GM21381 (cell line): ENCODE results near the gene AGAP1.

ENCODE experiments used
- ATAC-seq: cut with Tn5 transposase; IDR thresholded peaks from one replicate; pipeline ENCODE4 v1.9.1; 2021; ENCODE audit warnings: mild to moderate bottlenecking, moderate library complexity; ENCODE audit not compliant: unreplicated experiment

The AGAP1 gene

DNA sequence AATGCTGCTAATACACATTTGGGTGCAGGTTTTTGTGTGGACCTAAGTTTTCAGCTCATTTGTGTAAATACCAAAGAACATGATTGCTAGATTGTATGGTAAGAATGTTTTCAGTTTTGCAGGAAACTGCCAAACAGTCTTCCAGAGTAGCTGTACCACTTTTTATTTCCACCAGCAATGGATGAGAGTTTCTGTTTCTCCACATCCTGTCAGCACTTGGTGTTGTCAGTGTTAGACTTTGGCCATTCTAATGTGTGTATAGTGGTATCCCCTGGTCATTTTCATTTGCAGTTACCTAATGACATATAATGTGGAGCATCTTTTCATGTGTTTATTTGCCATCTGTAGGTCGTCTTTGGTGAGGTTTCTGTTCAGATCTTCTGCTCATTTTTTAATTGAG is 337.9 kb downstream of the AGAP1 start:
- no peak for ATAC-seq

GRCh38 chr2:235832941-235833340 is 339.1 kb downstream of the AGAP1 start:
- no peak for ATAC-seq

DNA sequence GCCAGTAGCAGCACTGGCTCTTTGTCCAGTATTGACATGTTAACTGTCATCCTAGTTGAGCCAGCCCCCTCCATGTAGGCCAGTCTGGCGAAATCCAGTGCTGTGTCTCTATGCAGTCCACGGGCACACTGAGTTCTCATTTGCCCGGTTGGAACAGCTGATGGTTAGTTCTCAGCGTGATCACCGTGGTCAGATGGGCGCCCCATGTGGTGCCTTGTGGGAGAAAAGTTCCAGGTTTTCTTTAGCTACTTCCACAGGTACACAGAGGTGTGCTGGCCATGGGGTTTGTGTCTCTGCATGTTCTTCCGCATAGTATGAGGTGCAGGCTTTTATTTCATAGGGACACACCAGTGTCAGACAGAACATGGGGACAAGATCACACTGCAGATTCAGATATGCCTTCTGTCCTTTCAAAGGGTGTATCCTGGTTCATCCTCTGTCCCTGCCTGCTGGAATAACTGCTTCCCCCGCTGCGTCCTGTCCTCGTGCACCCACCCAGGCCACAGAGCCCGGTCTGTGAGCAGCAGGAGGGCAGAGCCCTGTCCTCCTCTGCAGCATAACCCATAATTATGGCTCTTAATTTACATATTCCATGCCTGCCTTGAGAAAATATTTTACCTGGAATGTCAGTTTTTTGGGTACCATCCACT is 340.3 kb downstream of the AGAP1 start:
- ATAC-seq = no peak

- no peak for ATAC-seq
These were observed 340.9 kb downstream of the AGAP1 start for GRCh38 chr2:235834781-235835180.

DNA sequence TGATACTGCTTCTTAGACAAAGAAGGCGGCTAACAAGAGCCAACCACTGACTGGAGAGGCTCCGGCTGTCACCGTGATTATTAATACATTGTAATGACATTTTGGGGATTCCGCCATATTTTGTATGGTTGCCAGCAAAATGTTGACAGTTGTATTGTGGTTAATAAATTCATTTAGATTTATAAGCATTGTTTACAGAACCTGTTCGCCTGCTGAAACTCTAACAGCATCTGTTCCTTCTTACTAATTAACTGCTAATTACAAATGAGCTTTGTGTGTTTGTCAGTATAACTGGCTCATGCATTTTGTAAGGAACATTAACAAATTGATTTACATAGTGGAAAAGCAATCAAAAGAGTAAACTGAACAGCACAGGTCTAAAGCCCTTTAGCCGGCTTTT is 342.0 kb downstream of the AGAP1 start:
- ATAC-seq = no peak

- no peak for ATAC-seq
These were observed 342.7 kb downstream of the AGAP1 start for GRCh38 chr2:235836491-235836911.

- no peak for ATAC-seq
These were observed 345.4 kb downstream of the AGAP1 start for GRCh38 chr2:235839226-235839625.

- no peak for ATAC-seq
These were observed 346.1 kb downstream of the AGAP1 start for GRCh38 chr2:235839974-235840373.

- ATAC-seq = no peak
These were observed 348.0 kb downstream of the AGAP1 start for GRCh38 chr2:235841863-235842262.

GRCh38 chr2:235842941-235843340 is 349.1 kb downstream of the AGAP1 start:
- ATAC-seq = no peak

DNA sequence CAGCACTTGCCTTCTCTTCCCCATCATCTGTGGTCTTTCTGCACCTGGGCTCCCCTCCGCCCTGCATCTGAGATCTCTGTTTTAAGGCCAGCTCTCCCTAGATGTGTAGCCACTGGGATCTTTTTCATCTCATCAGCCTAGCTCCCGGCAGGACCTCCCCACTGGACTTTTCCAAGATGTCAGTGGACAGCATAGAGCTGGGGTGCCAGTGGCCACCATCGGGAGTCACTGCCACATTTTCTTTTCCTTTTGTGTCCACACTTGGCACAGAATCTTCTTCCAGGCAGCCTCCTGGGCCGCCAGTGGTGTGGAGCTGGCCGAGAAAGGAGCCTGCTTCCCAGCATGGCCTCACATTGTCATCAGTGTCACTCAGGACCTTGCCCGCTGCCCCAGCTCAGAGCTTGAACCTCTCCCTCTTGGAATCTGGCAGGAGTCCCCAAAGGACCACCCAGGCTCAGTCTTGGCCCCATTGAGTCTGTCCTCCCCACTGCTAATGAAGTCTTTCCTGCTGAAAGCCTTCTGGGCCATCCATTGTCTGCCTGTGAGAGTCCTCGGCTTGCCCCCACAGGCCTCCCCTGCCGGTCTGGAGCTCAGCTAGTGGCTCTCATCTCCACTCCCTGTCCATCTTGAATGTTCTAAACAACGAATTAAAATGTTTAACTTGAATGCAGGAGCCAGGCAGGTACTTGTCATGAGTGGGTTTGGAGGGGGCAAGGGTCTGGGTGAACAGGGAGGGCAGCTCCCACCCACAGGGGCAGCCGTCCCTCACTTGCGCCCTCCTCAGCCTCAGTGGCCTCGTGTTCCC is 349.9 kb downstream of the AGAP1 start:
- ATAC-seq = no peak

- no peak for ATAC-seq
These were observed 350.7 kb downstream of the AGAP1 start for GRCh38 chr2:235844561-235844960.

DNA sequence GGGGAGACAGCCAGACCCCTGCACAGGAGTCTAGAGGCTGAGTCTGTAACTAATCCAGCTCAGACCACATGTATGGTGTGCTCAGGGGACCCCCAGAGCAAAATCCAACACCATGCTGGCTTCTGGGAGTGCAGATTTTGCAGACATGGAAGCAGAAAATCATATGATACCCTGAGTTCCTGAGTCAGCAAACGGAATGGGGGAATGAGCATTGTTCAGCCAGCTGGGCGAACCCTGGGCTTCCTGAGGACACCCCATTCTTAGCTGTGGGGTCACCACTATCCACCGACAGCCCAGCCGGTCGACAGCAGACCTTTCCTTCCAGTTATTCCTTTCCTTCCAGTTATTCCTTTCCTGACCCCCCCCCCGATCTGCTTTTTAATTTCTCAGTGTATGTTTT is 351.4 kb downstream of the AGAP1 start:
- ATAC-seq = no peak

DNA sequence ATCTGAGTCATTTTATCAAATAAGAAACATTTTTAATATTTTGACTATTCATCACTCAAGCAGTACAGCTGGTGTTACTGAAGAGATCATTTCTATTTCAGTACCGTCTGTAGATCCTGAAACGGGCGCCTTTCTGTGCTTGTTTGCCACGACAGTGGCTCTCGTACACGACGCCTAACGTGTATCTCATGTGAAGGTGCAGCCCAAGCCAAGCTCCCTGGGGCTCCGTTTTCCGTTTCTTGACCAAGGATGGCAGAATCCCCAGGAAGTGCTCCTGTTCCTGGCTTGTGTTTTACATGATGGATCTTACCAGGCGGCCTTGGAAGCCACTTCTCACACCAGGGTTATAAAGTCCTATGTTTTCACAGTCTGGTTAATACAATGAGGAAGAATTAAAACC is 353.7 kb downstream of the AGAP1 start:
- ATAC-seq = no peak

GRCh38 chr2:235848055-235848454 is 354.2 kb downstream of the AGAP1 start:
- no peak for ATAC-seq

GRCh38 chr2:235848946-235849345 is 355.1 kb downstream of the AGAP1 start:
- ATAC-seq = no peak

DNA sequence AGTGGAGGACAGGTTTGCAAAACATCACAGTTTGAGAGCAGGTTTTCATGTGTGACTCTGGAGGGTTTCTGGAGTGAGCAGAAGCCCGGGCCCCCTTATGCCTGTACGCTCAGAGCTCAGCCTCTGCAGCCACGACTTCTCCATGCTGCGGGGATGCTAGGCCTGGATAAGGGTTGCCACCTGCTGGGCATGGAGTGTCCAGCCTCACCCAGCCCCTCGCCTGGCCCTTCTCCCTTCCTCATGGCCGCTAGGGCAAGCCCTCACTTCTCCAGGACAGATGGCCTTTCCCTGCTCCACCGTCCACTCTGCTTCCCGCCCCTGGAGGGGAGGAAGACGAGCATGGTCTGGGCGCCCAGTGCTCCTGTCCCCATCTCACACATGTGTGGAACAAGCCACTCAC is 355.6 kb downstream of the AGAP1 start:
- ATAC-seq = no peak

DNA sequence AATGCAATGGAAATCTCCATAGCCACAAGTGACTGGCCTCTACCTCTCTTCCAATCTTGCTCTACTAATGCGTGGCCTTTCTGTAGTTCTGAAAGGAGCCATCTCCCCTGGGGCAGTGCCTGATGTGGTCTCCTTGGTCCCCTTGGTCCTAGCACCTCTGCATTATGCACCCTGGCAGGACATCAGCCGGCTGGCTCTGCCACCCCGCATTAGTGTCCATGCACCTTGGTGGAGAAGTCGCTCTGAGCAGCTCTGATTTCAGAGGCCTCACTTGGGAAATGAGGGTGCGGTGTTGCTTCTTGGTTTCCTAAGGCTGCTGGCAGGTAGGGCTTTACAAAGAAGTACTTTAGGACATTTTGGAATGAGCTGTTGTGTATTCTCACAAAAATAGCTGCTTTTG is 356.4 kb downstream of the AGAP1 start:
- ATAC-seq = no peak

DNA sequence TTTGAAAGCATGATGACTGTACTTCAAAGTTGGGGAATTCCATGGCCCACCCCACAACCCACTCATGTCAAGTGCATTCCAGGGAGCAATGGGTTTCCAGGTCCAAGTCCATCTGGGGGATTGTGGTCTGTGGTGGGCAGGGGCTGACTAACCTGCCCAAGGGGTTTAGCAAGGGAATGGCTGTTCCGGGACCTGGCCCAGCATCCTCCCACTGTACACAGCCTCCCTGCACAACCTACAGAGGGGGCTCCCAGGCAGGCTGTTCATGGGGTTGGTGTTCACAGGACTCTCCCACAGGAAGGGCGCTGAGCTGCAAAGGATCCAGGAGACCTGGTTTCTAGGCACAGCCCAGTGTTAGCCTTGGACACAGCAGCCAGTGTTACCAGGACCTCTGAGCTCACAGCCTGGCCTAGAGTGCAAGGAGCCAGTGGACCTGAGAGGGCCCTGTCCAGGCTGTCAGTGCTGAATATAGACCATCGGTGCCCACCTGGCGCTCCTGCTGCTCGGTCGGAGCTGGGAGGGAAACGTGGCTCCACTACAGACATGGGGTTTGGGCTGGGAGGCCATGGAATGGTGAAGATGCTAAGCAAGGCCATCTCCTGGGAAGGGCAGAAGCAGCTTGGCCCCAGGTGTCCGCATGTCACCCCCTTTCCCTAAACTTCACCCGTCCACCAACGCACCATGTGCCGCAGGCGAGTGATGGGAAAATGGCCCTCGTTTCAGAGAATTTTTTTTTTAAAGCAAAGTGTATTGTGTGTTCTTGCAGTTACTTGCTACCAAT is 357.1 kb downstream of the AGAP1 start:
- ATAC-seq = no peak

- no peak for ATAC-seq
These were observed 358.1 kb downstream of the AGAP1 start for GRCh38 chr2:235851828-235852525.

GRCh38 chr2:235852526-235852920 is 358.7 kb downstream of the AGAP1 start:
- ATAC-seq = no peak
